H9 (cell line): ENCODE results near the gene VWA8. TPM values are rescaled to one million over a fixed set of nuclear protein-coding genes. Genes with fewer than 3 reads are reported as not detected.

Experiments
- DNase-seq: peaks from one replicate; pipeline ENCODE4 v3.0.0-alpha.2; 2017
- H2AFZ ChIP-seq: one replicate; pipeline ENCODE4 v1.6.1; 2013; ENCODE audit warnings: mild to moderate bottlenecking, low read length, control low read depth, moderate library complexity
- H2AK5ac ChIP-seq: 2 replicates; pipeline ENCODE4 v1.6.1; 2013; ENCODE audit warnings: low read length, control low read depth, mixed read lengths; ENCODE audit not compliant: insufficient read length
- H2BK120ac ChIP-seq: one replicate; pipeline ENCODE4 v1.6.1; 2013; ENCODE audit warnings: low read depth, mild to moderate bottlenecking, low read length, control low read depth, inconsistent platforms; ENCODE audit not compliant: poor library complexity, severe bottlenecking
- H2BK12ac ChIP-seq: 2 replicates; pipeline ENCODE4 v1.6.1; 2013; ENCODE audit warnings: low read length, control low read depth, mixed read lengths, low read depth; ENCODE audit not compliant: insufficient read length
- H2BK15ac ChIP-seq: 2 replicates; pipeline ENCODE4 v1.6.1; 2013; ENCODE audit warnings: low read depth, low read length, control low read depth
- H2BK20ac ChIP-seq: one replicate; pipeline ENCODE4 v1.6.1; 2013; ENCODE audit warnings: low read depth, mild to moderate bottlenecking, low read length, control low read depth, inconsistent platforms; ENCODE audit not compliant: poor library complexity, severe bottlenecking
- H2BK5ac ChIP-seq: 2 replicates; pipeline ENCODE4 v1.6.1; 2013; ENCODE audit warnings: low read length, control low read depth, mixed read lengths; ENCODE audit not compliant: insufficient read length
- H3K14ac ChIP-seq: 2 replicates; pipeline ENCODE4 v1.6.1; 2013; ENCODE audit warnings: low read length, control low read depth; ENCODE audit not compliant: insufficient read depth
- H3K18ac ChIP-seq: 2 replicates; pipeline ENCODE4 v1.6.1; 2013; ENCODE audit warnings: low read depth, mild to moderate bottlenecking, mixed read lengths, low read length, control low read depth; ENCODE audit not compliant: insufficient read length
- H3K23ac ChIP-seq: 2 replicates; pipeline ENCODE4 v1.6.1; 2013; ENCODE audit warnings: low read length, control low read depth, mixed read lengths, low read depth; ENCODE audit not compliant: insufficient read length
- H3K23me2 ChIP-seq: 2 replicates; pipeline ENCODE4 v1.6.1; 2013; ENCODE audit warnings: low read depth, mild to moderate bottlenecking, mixed read lengths, low read length, control low read depth; ENCODE audit not compliant: insufficient read length, poor library complexity, severe bottlenecking
- H3K27ac ChIP-seq: 2 replicates; pipeline ENCODE4 v1.5.1; 2013; ENCODE audit warnings: low read length, control low read depth, mixed read lengths, low read depth; ENCODE audit not compliant: insufficient read length
- H3K27me3 ChIP-seq: 2 replicates; pipeline ENCODE4 v1.6.1; 2013; ENCODE audit warnings: low read length, control low read depth, inconsistent platforms; ENCODE audit not compliant: insufficient read depth
- H3K4ac ChIP-seq: 2 replicates; pipeline ENCODE4 v1.6.1; 2013; ENCODE audit warnings: low read depth, mild to moderate bottlenecking, control low read depth, inconsistent platforms, low read length, moderate library complexity
- H3K4me1 ChIP-seq: 2 replicates; pipeline ENCODE4 v1.6.1; 2013; ENCODE audit warnings: low read length, control low read depth, inconsistent platforms; ENCODE audit not compliant: insufficient read depth
- H3K4me2 ChIP-seq: 2 replicates; pipeline ENCODE4 v1.6.1; 2013; ENCODE audit warnings: low read length, control low read depth, mixed read lengths; ENCODE audit not compliant: insufficient read length, insufficient read depth
- H3K56ac ChIP-seq: 2 replicates; pipeline ENCODE4 v1.6.1; 2013; ENCODE audit warnings: low read depth, mild to moderate bottlenecking, mixed read lengths, low read length, control low read depth; ENCODE audit not compliant: insufficient read length
- H3K79me1 ChIP-seq: 2 replicates; pipeline ENCODE4 v1.6.1; 2013; ENCODE audit warnings: low read depth, mild to moderate bottlenecking, moderate library complexity, low read length, control low read depth, inconsistent platforms; ENCODE audit not compliant: insufficient read depth, poor library complexity, severe bottlenecking
- H3K79me2 ChIP-seq: 2 replicates; pipeline ENCODE4 v1.6.1; 2013; ENCODE audit warnings: low read length, control low read depth, inconsistent platforms; ENCODE audit not compliant: insufficient read depth
- H3K9ac ChIP-seq: 2 replicates; pipeline ENCODE4 v1.6.1; 2013; ENCODE audit warnings: low read length, control low read depth, mixed read lengths; ENCODE audit not compliant: insufficient read length; ENCODE audit errors: extremely low read depth
- H3K9me3 ChIP-seq: one replicate; pipeline ENCODE4 v1.6.1; 2013; ENCODE audit warnings: low read depth, low read length, inconsistent platforms; ENCODE audit not compliant: control insufficient read depth
- H3T11ph ChIP-seq: one replicate; pipeline ENCODE4 v1.6.1; 2013; ENCODE audit warnings: mild to moderate bottlenecking, low read length, control low read depth, inconsistent platforms
- H4K20me1 ChIP-seq: one replicate; pipeline ENCODE4 v1.6.1; 2013; ENCODE audit not compliant: control insufficient read depth, insufficient read length, insufficient read depth
- H4K5ac ChIP-seq: 2 replicates; pipeline ENCODE4 v1.6.1; 2013; ENCODE audit warnings: low read depth, mild to moderate bottlenecking, mixed read lengths, low read length, control low read depth; ENCODE audit not compliant: insufficient read length
- H4K8ac ChIP-seq: replicated peaks from 2 replicates; pipeline ENCODE4 v1.6.1; 2013; ENCODE audit warnings: low read length, control low read depth, mixed read lengths, low read depth; ENCODE audit not compliant: insufficient read length
- H4K91ac ChIP-seq: 2 replicates; pipeline ENCODE4 v1.6.1; 2013; ENCODE audit warnings: low read depth, mild to moderate bottlenecking, moderate library complexity, mixed read lengths, low read length, control low read depth; ENCODE audit not compliant: insufficient read length
- H3K27ac Mint-ChIP-seq, 3 experiments: 2 replicates in 2 of 3; 3 replicates in 1 of 3; pipeline ENCODE4 v1.8.0; 2020 to 2021; ENCODE audit warnings: mixed read lengths in 3 of 3, mild to moderate bottlenecking in 1 of 3, moderate library complexity in 1 of 3
- H3K27me3 Mint-ChIP-seq: 2 replicates; pipeline ENCODE4 v1.8.0; 2021; ENCODE audit warnings: low read depth, mild to moderate bottlenecking, moderate library complexity, mixed read lengths
- H3K36me3 Mint-ChIP-seq, 3 experiments: 2 replicates in 2 of 3; 3 replicates in 1 of 3; pipeline ENCODE4 v1.8.0; 2020 to 2021; ENCODE audit warnings: low read depth in 3 of 3, mixed read lengths in 3 of 3; ENCODE audit not compliant: insufficient read depth in 1 of 3
- H3K4me1 Mint-ChIP-seq, 2 experiments: 2 replicates each; pipeline ENCODE4 v1.8.0; 2020; ENCODE audit warnings: mixed read lengths in 2 of 2
- H3K4me3 Mint-ChIP-seq, 2 experiments: 2 replicates in 1 of 2; 3 replicates in 1 of 2; pipeline ENCODE4 v1.8.0; 2020 to 2021; ENCODE audit warnings: mild to moderate bottlenecking in 2 of 2, mixed read lengths in 2 of 2, moderate library complexity in 1 of 2
- H3K9me3 Mint-ChIP-seq, 2 experiments: 2 replicates in 1 of 2; 3 replicates in 1 of 2; pipeline ENCODE4 v1.8.0; 2020; ENCODE audit warnings: mild to moderate bottlenecking in 2 of 2, mixed read lengths in 2 of 2, moderate library complexity in 1 of 2
- WGBS: extraction: QIAGEN DNeasy Blood & Tissue Kit; methylation state at CpG from one replicate; pipeline ENCODE4 v1.1.7; 2013; ENCODE audit warnings: missing lambda C conversion rate, low lambda C conversion rate, mixed read lengths; ENCODE audit not compliant: insufficient read length; ENCODE audit errors: extremely low coverage; 5-methylcytosine and 5-hydroxymethylcytosine counted together
- total RNA-seq: library from RNA; stranded (reverse); gene quantifications from 2 replicates; pipeline ENCODE4 v1.2.1, GENCODE V29; 2021
- TF ChIP-seq, protein P1 (sequence below): fragments of 200-600 bp; sonication (generic); conservative IDR thresholded peaks from 3 replicates; pipeline ENCODE4 v1.8.0; 2021; ENCODE audit warnings: antibody characterized with exemption, mild to moderate bottlenecking

Gene VWA8
- total RNA-seq, 1 experiment from 2014 or later: 17.4 TPM

DNA sequence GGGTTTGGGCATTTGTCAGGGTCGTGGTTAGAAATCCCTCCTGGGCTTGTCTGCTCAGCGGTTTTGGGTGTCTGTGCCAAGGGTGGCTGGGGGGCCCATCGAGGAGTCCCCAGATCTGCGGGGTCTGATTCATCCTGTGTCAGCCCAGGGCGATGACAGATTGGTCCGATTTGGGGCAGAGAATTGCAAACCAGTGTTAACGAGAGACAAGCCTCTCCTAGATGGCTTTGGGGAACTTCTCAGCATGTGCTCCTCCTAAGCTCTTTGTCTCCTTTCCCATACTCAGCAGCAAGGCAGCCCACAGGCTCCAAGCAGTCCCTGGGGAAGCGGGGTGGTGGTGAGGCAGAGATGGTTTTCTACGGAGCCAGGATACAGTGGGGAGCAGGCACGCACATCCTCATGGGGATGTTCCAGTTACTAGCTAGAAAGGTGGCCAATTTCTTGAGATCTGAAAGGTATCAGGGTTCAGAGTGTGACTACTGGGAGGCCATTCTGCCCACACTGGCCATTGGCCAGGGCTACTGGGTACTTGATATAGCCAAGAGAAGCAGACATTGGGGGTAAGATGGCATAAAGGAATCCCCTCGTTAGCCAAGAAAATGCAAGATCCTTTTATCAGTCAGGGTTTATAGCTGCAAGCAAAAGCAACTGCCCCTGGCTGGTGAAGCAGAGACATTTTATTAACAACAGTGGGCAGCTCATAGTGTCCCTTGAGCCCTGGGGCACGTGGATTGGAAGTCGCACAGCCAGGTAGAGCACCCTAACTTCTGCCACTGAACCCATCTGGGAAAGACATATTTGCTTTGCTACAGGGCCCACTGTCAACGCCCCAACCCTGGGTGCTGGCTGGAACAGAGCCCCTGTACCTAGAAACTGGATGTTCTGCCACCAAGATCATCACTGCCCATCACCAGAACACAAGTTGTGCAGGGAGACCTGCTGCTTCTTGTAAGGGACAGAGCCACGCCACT is 440.0 kb downstream of the VWA8 start:
- no peaks in the 10 kb centered on the region for H3K23me2 ChIP-seq
- peaks cover 5% of the 10 kb centered on the region for H3K27me3 Mint-ChIP-seq
- no peaks in the 10 kb centered on the region for H4K20me1 ChIP-seq
- no peak overlapping the region for H4K8ac ChIP-seq
- H3K9me3 ChIP-seq: no peaks in the 10 kb centered on the region
- peaks cover 13 to 16% of the 10 kb centered on the region in 2 experiments for H3K4me1 Mint-ChIP-seq
- peaks cover 0 to 2% of the 10 kb centered on the region in 2 experiments; a peak in 2 of 5 replicates for H3K9me3 Mint-ChIP-seq
- H3K27me3 ChIP-seq: no peaks in the 10 kb centered on the region
- no peak overlapping the region for H2BK15ac ChIP-seq
- WGBS: no CpG with 5 or more reads among the region's 15 CpGs
- peaks cover 0 to 4% (median 0%) of the 10 kb centered on the region in 3 experiments; a peak in 1 of 7 replicates for H3K36me3 Mint-ChIP-seq
- no peak overlapping the region for H3K14ac ChIP-seq
- no peaks in the 10 kb centered on the region for H3K4me1 ChIP-seq
- no peak overlapping the region for H3K4ac ChIP-seq
- H3K27ac Mint-ChIP-seq: peak overlapping the region in 1 of 3 experiments; percentile 52; a peak in 2 of 7 replicates
- H3T11ph ChIP-seq: no peak overlapping the region
- H3K79me2 ChIP-seq: no peaks in the 10 kb centered on the region
- TF ChIP-seq, protein P1, sequence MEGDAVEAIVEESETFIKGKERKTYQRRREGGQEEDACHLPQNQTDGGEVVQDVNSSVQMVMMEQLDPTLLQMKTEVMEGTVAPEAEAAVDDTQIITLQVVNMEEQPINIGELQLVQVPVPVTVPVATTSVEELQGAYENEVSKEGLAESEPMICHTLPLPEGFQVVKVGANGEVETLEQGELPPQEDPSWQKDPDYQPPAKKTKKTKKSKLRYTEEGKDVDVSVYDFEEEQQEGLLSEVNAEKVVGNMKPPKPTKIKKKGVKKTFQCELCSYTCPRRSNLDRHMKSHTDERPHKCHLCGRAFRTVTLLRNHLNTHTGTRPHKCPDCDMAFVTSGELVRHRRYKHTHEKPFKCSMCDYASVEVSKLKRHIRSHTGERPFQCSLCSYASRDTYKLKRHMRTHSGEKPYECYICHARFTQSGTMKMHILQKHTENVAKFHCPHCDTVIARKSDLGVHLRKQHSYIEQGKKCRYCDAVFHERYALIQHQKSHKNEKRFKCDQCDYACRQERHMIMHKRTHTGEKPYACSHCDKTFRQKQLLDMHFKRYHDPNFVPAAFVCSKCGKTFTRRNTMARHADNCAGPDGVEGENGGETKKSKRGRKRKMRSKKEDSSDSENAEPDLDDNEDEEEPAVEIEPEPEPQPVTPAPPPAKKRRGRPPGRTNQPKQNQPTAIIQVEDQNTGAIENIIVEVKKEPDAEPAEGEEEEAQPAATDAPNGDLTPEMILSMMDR: no peak
- H2AFZ ChIP-seq: no peak overlapping the region
- no peak overlapping the region for H3K9ac ChIP-seq
- H2BK5ac ChIP-seq: no peak overlapping the region
- no peak overlapping the region for H4K91ac ChIP-seq
- no peak overlapping the region for H2BK120ac ChIP-seq
- no peak overlapping the region for H3K4me2 ChIP-seq
- H3K18ac ChIP-seq: no peak overlapping the region
- H2BK20ac ChIP-seq: no peak overlapping the region
- no peaks in the 10 kb centered on the region for H3K79me1 ChIP-seq
- no peak overlapping the region for H3K4me3 Mint-ChIP-seq
- no peak overlapping the region for H2BK12ac ChIP-seq
- no peak overlapping the region for H3K27ac ChIP-seq
- DNase-seq: no peak
- H3K23ac ChIP-seq: no peak overlapping the region
- H4K5ac ChIP-seq: no peak overlapping the region
- no peak overlapping the region for H3K56ac ChIP-seq
- no peak overlapping the region for H2AK5ac ChIP-seq
